ENCODE results near the gene LZTS3. TPM values are rescaled to one million over a fixed set of nuclear protein-coding genes. Genes with fewer than 3 reads are reported as not detected.
"Not testable (repeated sequence)": the region's sequence is repeated elsewhere in the genome, so short reads cannot be mapped to it uniquely, and the experiment has no call there.

Gene LZTS3
- total RNA-seq, 3 donors from 2014 or later (not counting 1 experiment from before 2014, with no cell fraction given): 3.1 to 4.6 (median 3.3) TPM

DNA sequence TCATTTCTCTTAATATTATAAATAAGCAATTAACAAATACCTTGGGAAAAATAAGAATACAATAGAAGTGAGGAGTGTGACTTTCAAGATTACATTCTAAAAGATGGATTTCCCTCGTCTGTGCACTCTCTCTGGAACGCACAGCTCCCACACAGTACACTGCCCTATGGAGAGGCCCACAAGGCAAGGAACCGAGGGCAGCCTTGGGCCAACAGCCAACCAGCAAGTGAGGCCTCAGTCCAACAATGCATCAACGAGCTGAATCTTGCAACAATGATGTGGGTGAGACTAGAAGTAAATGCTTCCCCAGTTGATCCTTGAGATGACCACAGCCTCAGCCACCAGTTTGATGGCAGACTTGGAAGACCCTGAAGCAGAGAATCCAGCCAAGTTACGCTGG lies 54.3 kb downstream of the LZTS3 start:
- H3K9me3 Mint-ChIP-seq: no peaks in the 10 kb centered on the region
- no peaks in the 10 kb centered on the region for H3K36me3 Mint-ChIP-seq
- H3K27me3 Mint-ChIP-seq (ENCODE audit: low read depth in 2 of 2): no peaks in the 10 kb centered on the region
- Histone ChIP-seq H3K4me3 (ENCODE audit: low read length) (no peak overlapping the region), H3K36me3 (ENCODE audit: control insufficient read depth, insufficient read depth, low read length) (peaks cover 13% of the 10 kb centered on the region), H3K27ac (ENCODE audit: low read length) (no peak overlapping the region), H3K9me3 (ENCODE audit: control insufficient read depth, insufficient read depth, low read length) (no peaks in the 10 kb centered on the region), H3K4me1 (ENCODE audit: control insufficient read depth, insufficient read depth, low read length) (peaks cover 6% of the 10 kb centered on the region), H3K27me3 (ENCODE audit: control insufficient read depth, insufficient read depth, low read length) (no peaks in the 10 kb centered on the region)
- DNase-seq (no peak), ATAC-seq (no peak)
- H3K4me3 Mint-ChIP-seq: no peak overlapping the region
- TF ChIP-seq, protein P1, sequence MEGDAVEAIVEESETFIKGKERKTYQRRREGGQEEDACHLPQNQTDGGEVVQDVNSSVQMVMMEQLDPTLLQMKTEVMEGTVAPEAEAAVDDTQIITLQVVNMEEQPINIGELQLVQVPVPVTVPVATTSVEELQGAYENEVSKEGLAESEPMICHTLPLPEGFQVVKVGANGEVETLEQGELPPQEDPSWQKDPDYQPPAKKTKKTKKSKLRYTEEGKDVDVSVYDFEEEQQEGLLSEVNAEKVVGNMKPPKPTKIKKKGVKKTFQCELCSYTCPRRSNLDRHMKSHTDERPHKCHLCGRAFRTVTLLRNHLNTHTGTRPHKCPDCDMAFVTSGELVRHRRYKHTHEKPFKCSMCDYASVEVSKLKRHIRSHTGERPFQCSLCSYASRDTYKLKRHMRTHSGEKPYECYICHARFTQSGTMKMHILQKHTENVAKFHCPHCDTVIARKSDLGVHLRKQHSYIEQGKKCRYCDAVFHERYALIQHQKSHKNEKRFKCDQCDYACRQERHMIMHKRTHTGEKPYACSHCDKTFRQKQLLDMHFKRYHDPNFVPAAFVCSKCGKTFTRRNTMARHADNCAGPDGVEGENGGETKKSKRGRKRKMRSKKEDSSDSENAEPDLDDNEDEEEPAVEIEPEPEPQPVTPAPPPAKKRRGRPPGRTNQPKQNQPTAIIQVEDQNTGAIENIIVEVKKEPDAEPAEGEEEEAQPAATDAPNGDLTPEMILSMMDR (IDR thresholded peaks at IDR 0.05): no peak
- intact Hi-C loops (cut with micrococcal nuclease): no loop called here
- H3K27ac Mint-ChIP-seq: no peak overlapping the region
- H3K4me1 Mint-ChIP-seq: peaks cover 10 to 16% of the 10 kb centered on the region in 2 donors
- WGBS (ENCODE audit: insufficient coverage): 86% methylated on average over 4 of the region's 5 CpGs

DNA sequence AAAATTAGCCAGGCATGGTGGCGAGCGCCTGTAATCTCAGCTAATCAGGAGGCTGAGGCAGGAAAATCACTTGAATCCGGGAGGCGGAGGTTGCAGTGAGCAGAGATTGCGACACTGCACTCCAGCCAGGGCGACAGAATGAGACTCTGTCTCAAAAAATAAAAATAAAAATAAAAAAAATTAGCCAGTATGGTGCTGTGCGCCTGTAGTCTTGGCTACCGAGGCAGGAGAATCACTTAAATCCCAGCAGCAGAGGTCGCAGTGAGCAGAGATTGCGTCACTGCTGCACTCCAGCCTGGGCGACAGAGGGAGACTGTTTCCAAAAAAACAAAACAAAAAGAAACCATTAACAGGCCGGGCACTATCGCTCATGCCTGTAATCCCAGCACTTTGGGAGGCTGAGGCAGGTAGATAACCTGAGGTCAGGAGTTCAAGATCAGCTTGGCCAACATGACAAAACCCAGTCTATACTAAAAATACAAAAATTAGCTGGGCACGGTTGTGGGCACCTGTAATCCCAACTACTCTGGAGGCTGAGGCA lies 55.4 kb downstream of the LZTS3 start:
- peaks cover 4 to 19% of the 10 kb centered on the region in 2 donors for H3K4me1 Mint-ChIP-seq
- H3K27me3 ChIP-seq (ENCODE audit: control insufficient read depth, insufficient read depth, low read length); intact Hi-C loops (cut with micrococcal nuclease); H3K4me3 ChIP-seq (ENCODE audit: low read length); H3K9me3 ChIP-seq (ENCODE audit: control insufficient read depth, insufficient read depth, low read length); H3K27me3 Mint-ChIP-seq (ENCODE audit: low read depth in 2 of 2); H3K27ac ChIP-seq (ENCODE audit: low read length); H3K36me3 Mint-ChIP-seq; H3K9me3 Mint-ChIP-seq; H3K27ac Mint-ChIP-seq; H3K4me3 Mint-ChIP-seq; H3K4me1 ChIP-seq (ENCODE audit: control insufficient read depth, insufficient read depth, low read length): not testable (repeated sequence)
- DNase-seq (peak in 1 of 2 donors; percentile 79), ATAC-seq (peak in 2 of 3 donors; percentile 52 to 69)
- 72% methylated on average over 14 of the region's 14 CpGs for WGBS (ENCODE audit: insufficient coverage)
- H3K36me3 ChIP-seq (ENCODE audit: control insufficient read depth, insufficient read depth, low read length): peaks cover 19% of the 10 kb centered on the region

DNA sequence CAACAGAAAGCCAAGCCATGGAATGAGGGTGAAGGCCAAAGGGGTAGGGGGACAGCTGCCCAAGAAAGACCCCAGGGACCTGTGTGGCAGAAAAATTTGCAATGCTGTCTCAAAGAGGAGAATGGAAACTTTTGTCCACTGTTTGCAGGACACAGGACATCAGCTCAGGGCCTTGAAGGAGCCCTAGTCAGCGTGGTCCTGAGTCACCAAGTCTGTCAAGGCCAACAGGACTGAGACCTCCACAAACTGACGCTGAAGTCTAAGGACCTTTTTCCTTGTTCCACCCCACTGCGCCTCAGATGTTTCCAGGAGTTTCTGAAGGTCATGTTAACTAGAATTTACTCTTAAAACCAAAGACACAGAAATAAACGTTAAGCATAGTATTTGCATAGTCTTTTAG lies 57.0 kb downstream of the LZTS3 start:
- intact Hi-C loops (cut with micrococcal nuclease): no loop called here
- peaks cover 4 to 19% of the 10 kb centered on the region in 2 donors for H3K4me1 Mint-ChIP-seq
- DNase-seq (no peak), ATAC-seq (no peak)
- Histone ChIP-seq H3K27ac (ENCODE audit: low read length) (no peak overlapping the region), H3K9me3 (ENCODE audit: control insufficient read depth, insufficient read depth, low read length) (no peaks in the 10 kb centered on the region), H3K4me3 (ENCODE audit: low read length) (no peak overlapping the region), H3K27me3 (ENCODE audit: control insufficient read depth, insufficient read depth, low read length) (no peaks in the 10 kb centered on the region), H3K36me3 (ENCODE audit: control insufficient read depth, insufficient read depth, low read length) (peaks cover 15% of the 10 kb centered on the region), H3K4me1 (ENCODE audit: control insufficient read depth, insufficient read depth, low read length) (peaks cover 6% of the 10 kb centered on the region)
- WGBS (ENCODE audit: insufficient coverage): 93% methylated on average over 3 of the region's 4 CpGs
- no peak overlapping the region for H3K4me3 Mint-ChIP-seq
- H3K36me3 Mint-ChIP-seq: no peaks in the 10 kb centered on the region
- no peaks in the 10 kb centered on the region for H3K9me3 Mint-ChIP-seq
- H3K27me3 Mint-ChIP-seq (ENCODE audit: low read depth in 2 of 2): no peaks in the 10 kb centered on the region
- TF ChIP-seq, protein P1 (IDR thresholded peaks at IDR 0.05): no peak
- H3K27ac Mint-ChIP-seq: no peak overlapping the region

DNA sequence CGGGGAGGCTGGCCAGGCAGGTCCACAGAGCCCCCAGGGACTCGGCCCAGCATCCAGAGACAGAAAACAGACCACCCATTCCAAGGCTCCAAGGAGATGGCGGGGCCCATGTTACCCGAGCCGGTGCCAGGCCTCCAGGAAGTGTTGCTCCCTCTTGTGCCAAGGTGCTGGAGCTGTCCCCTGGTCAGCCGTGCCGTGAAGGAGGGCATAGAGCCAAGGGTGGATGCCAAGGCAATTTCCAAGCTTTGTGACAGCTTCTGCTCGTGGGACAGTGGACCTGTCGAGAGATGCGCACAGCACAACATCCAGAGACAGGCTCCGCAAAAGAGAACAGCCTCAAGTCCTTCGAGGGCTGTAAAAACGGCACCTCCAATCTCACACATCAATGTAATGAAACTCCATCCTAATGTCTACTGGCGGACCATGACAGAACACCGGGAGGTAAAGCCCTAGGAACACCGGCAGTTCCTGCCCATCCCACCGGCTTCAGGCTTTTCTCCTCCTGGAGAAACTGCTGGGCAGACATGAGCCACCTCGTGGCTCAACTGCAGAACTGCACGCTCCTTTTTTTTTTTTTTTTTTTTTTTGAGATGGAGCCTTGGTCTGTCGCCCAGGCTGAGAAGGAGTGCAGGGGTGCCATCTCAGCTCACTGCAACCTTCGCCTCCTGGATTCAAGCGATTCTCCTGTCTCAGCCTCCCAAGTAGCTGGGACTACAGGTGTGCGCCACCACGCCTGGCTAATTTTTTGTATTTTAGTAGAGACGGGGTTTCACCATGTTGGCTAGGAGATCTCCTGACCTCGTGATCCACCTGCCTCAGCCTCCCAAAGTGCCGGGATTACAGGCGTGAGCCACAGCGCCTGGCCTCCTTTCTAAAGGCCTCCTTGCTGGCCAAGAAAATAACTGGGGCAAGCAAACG lies 57.9 kb downstream of the LZTS3 start:
- Mint-ChIP-seq H3K27ac (no peak overlapping the region), H3K9me3 (no peaks in the 10 kb centered on the region)
- peak in 1 of 2 donors; percentile 74 for DNase-seq

More for the DNA sequence above, 57.9 kb downstream of the LZTS3 start:
- peaks cover 0 to 19% of the 10 kb centered on the region in 2 donors for H3K4me1 Mint-ChIP-seq
- Histone ChIP-seq H3K9me3 (ENCODE audit: control insufficient read depth, insufficient read depth, low read length) (no peaks in the 10 kb centered on the region), H3K27me3 (ENCODE audit: control insufficient read depth, insufficient read depth, low read length) (no peaks in the 10 kb centered on the region), H3K4me3 (ENCODE audit: low read length) (no peak overlapping the region), H3K27ac (ENCODE audit: low read length) (no peak overlapping the region), H3K36me3 (ENCODE audit: control insufficient read depth, insufficient read depth, low read length) (peaks cover 13% of the 10 kb centered on the region), H3K4me1 (ENCODE audit: control insufficient read depth, insufficient read depth, low read length) (peaks cover 6% of the 10 kb centered on the region)
- ATAC-seq: peak; percentile 64 to 86 (median 78)
- H3K27me3 Mint-ChIP-seq (ENCODE audit: low read depth in 2 of 2): no peaks in the 10 kb centered on the region
- intact Hi-C loops (cut with micrococcal nuclease): loop anchor here (1.0 kb wide), 1 partner anchor 61 kb away; no protein-coding TSS in a partner anchor
- H3K4me3 Mint-ChIP-seq: no peak overlapping the region
- TF ChIP-seq, protein P1 (IDR thresholded peaks at IDR 0.05): peak; percentile 77
- H3K36me3 Mint-ChIP-seq: no peaks in the 10 kb centered on the region
- WGBS (ENCODE audit: insufficient coverage): 60% methylated on average over 30 of the region's 30 CpGs
